ENCODE data around the gene MAL.

The MAL gene

DNA sequence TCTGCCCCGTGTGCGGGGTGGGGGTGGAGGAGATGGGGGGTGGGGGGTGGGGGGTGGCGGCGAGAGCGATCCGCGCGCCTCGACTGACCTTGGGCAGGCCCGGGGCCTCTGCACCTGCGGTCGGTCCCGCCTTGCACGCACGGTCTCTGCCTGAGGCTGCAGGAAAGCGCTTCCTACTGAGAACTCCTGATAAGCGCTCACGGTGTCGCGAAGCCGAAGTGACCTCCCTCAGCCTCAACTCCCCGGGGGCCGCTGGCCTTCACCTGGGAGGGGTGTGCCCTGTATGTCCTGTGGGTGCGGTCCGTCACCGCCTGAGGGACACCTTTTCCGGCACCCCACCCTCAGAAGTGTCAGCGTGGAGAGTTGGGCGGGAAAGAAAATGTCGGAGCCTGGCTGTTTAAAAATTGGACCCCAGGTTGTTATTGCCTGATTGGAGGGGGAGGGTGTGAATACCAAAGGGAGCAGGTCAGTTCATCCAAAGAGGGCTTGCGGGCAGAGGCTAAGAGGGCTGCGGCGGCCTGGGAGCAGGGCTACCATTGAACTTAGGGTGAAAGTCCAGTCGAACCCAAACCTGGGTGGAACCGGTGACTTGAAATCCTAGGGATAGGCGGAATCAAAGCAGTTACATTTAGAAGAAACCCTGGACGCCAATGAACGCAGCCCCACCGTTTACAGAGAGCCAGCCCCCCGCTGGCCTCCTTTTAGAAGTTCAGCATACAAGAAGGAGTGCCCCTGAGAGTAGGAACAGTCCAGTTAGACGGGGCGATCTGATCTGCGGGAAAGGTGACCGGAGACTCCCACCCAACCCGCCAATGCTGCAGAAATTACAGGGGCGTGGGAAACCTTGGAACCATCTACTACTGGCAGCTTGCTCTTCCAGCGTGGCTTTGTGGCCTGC is 1.2 kb downstream of the MAL start:
- no peaks in the 10 kb centered on the region for H4K20me1 ChIP-seq (ENCODE audit: insufficient read depth, low read length, poor library complexity, severe bottlenecking)
- H3K9me2 ChIP-seq (replicated peaks; ENCODE audit: low read depth, low read length): no peaks in the 10 kb centered on the region
- peaks cover 21% of the 10 kb centered on the region for H3K27me3 ChIP-seq (ENCODE audit: insufficient read depth, low read length, poor library complexity, severe bottlenecking)
- H2AFZ ChIP-seq (ENCODE audit: low read length): no peak overlapping the region
- no peak overlapping the region for H3K4me3 ChIP-seq (ENCODE audit: low read length, poor library complexity, severe bottlenecking)
- H3F3A ChIP-seq (ENCODE audit: low read depth): no peaks in the 10 kb centered on the region
- H3K36me3 ChIP-seq (ENCODE audit: insufficient read depth, low read length): no peaks in the 10 kb centered on the region
- H3K9me3 ChIP-seq (ENCODE audit: insufficient read depth, low read depth, low read length): no peaks in the 10 kb centered on the region
- peaks cover 2% of the 10 kb centered on the region for H3K4me1 ChIP-seq (ENCODE audit: insufficient read depth, low read length, poor library complexity, severe bottlenecking)
- no peaks in the 10 kb centered on the region for H3K79me2 ChIP-seq (ENCODE audit: insufficient read depth, low read length)
- H3K4me2 ChIP-seq (ENCODE audit: low read depth, low read length, poor library complexity, severe bottlenecking): no peak overlapping the region
- TF ChIP-seq EZH2phosphoT487 (IDR thresholded peaks at IDR 0.05; ENCODE audit: borderline replicate concordance): no peak
- TF ChIP-seq, protein P1, sequence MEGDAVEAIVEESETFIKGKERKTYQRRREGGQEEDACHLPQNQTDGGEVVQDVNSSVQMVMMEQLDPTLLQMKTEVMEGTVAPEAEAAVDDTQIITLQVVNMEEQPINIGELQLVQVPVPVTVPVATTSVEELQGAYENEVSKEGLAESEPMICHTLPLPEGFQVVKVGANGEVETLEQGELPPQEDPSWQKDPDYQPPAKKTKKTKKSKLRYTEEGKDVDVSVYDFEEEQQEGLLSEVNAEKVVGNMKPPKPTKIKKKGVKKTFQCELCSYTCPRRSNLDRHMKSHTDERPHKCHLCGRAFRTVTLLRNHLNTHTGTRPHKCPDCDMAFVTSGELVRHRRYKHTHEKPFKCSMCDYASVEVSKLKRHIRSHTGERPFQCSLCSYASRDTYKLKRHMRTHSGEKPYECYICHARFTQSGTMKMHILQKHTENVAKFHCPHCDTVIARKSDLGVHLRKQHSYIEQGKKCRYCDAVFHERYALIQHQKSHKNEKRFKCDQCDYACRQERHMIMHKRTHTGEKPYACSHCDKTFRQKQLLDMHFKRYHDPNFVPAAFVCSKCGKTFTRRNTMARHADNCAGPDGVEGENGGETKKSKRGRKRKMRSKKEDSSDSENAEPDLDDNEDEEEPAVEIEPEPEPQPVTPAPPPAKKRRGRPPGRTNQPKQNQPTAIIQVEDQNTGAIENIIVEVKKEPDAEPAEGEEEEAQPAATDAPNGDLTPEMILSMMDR (conservative IDR thresholded peaks at IDR 0.05; ENCODE audit: low read length): no peak
- no peak overlapping the region for H3K9ac ChIP-seq (ENCODE audit: low read depth, low read length, poor library complexity, severe bottlenecking)

DNA sequence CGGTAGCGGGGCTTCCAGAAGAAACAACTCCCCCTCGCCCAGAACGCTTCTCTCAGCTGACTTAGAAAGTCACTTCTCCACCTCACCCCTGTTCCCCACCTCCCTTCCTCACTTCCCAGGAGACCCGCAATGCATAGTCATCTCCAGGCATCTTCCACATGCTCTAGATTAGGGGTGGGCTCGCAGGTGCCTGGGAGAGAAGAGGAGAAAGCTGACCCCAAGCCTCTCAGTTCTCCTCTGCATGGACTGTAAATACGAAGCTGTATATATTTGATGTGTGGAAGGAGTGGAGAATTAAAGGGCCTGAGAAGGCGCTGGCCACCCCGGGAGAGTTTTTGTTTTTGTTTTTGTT is 1.8 kb downstream of the MAL start:
- Histone ChIP-seq H3K79me2 (ENCODE audit: insufficient read depth, low read length) (no peaks in the 10 kb centered on the region), H3K4me2 (ENCODE audit: low read depth, low read length, poor library complexity, severe bottlenecking) (no peak overlapping the region), H3K27me3 (ENCODE audit: insufficient read depth, low read length, poor library complexity, severe bottlenecking) (peaks cover 21% of the 10 kb centered on the region), H3K9me2 (replicated peaks; ENCODE audit: low read depth, low read length) (no peaks in the 10 kb centered on the region), H2AFZ (ENCODE audit: low read length) (no peak overlapping the region), H3K4me3 (ENCODE audit: low read length, poor library complexity, severe bottlenecking) (no peak overlapping the region), H3K9ac (ENCODE audit: low read depth, low read length, poor library complexity, severe bottlenecking) (no peak overlapping the region), H3K4me1 (ENCODE audit: insufficient read depth, low read length, poor library complexity, severe bottlenecking) (peaks cover 2% of the 10 kb centered on the region), H3K36me3 (ENCODE audit: insufficient read depth, low read length) (no peaks in the 10 kb centered on the region), H3K9me3 (ENCODE audit: insufficient read depth, low read depth, low read length) (no peaks in the 10 kb centered on the region), H3F3A (ENCODE audit: low read depth) (no peaks in the 10 kb centered on the region), H4K20me1 (ENCODE audit: insufficient read depth, low read length, poor library complexity, severe bottlenecking) (no peaks in the 10 kb centered on the region)
- TF ChIP-seq, protein P1 (conservative IDR thresholded peaks at IDR 0.05; ENCODE audit: low read length): no peak
- no peak for TF ChIP-seq EZH2phosphoT487 (IDR thresholded peaks at IDR 0.05; ENCODE audit: borderline replicate concordance)

DNA sequence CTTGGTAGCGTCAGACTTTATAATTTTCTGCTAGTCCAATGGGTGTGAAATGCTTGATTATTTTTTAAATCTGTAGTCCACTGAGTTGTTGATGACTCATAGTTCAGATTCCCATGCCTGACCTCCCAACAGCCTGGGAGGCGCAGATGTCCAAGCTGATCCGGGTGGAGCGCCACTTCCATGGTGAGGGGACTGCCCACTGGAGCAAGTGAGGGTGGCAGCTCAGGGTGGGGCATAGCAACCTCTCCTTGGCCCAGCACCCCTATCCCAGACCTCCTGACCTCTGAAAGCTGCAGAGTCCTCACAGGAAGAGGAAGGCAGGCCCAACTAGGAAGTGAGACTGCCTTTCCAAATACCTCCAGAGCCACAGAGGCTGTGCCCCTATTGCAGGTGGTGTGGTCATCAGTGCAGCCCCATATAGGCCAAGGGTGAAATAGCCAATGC is 4.4 kb downstream of the MAL start:
- H3K27me3 ChIP-seq (ENCODE audit: insufficient read depth, low read length, poor library complexity, severe bottlenecking): peaks cover 21% of the 10 kb centered on the region
- H3K9me2 ChIP-seq (replicated peaks; ENCODE audit: low read depth, low read length): no peaks in the 10 kb centered on the region
- H3K79me2 ChIP-seq (ENCODE audit: insufficient read depth, low read length): no peaks in the 10 kb centered on the region
- no peak overlapping the region for H3K4me2 ChIP-seq (ENCODE audit: low read depth, low read length, poor library complexity, severe bottlenecking)
- H3K9ac ChIP-seq (ENCODE audit: low read depth, low read length, poor library complexity, severe bottlenecking): no peak overlapping the region
- TF ChIP-seq EZH2phosphoT487 (IDR thresholded peaks at IDR 0.05; ENCODE audit: borderline replicate concordance): no peak
- TF ChIP-seq, protein P1 (conservative IDR thresholded peaks at IDR 0.05; ENCODE audit: low read length): no peak
- H3F3A ChIP-seq (ENCODE audit: low read depth): no peaks in the 10 kb centered on the region
- no peak overlapping the region for H3K4me3 ChIP-seq (ENCODE audit: low read length, poor library complexity, severe bottlenecking)
- no peaks in the 10 kb centered on the region for H4K20me1 ChIP-seq (ENCODE audit: insufficient read depth, low read length, poor library complexity, severe bottlenecking)
- no peaks in the 10 kb centered on the region for H3K36me3 ChIP-seq (ENCODE audit: insufficient read depth, low read length)
- no peaks in the 10 kb centered on the region for H3K9me3 ChIP-seq (ENCODE audit: insufficient read depth, low read depth, low read length)
- H2AFZ ChIP-seq (ENCODE audit: low read length): 0 out of 2 replicates have a peak overlapping the region, but pooled peaks have one; percentile 48
- no peaks in the 10 kb centered on the region for H3K4me1 ChIP-seq (ENCODE audit: insufficient read depth, low read length, poor library complexity, severe bottlenecking)
